Measurements from ENCODE around the gene CCDC92B. TPM values are rescaled to one million over a fixed set of nuclear protein-coding genes. Genes with fewer than 3 reads are reported as not detected.
A peak's percentile ranks its signal among the peaks of the same experiment; 100 is the strongest.
"Not testable (repeated sequence)": the region's sequence is repeated elsewhere in the genome, so short reads cannot be mapped to it uniquely, and the experiment has no call there.

CCDC92B gene
- total RNA-seq, 1 experiment from 2014 or later = 15.2 TPM

GRCh38 chr17:2786176-2786881 is 36.9 kb upstream of the CCDC92B start:
- no peaks in the 10 kb centered on the region for H3K9me3 Mint-ChIP-seq
- no peak overlapping the region for H3K4me3 Mint-ChIP-seq
- ATAC-seq (peak; percentile 97), DNase-seq (ENCODE audit: low spot score) (peak; percentile 99)
- no peaks in the 10 kb centered on the region for H3K27me3 Mint-ChIP-seq (ENCODE audit: low read depth)
- peak overlapping the region; percentile 45; the same call in 1 of the 2 replicates for H3K27ac Mint-ChIP-seq
- TF ChIP-seq, protein P1, sequence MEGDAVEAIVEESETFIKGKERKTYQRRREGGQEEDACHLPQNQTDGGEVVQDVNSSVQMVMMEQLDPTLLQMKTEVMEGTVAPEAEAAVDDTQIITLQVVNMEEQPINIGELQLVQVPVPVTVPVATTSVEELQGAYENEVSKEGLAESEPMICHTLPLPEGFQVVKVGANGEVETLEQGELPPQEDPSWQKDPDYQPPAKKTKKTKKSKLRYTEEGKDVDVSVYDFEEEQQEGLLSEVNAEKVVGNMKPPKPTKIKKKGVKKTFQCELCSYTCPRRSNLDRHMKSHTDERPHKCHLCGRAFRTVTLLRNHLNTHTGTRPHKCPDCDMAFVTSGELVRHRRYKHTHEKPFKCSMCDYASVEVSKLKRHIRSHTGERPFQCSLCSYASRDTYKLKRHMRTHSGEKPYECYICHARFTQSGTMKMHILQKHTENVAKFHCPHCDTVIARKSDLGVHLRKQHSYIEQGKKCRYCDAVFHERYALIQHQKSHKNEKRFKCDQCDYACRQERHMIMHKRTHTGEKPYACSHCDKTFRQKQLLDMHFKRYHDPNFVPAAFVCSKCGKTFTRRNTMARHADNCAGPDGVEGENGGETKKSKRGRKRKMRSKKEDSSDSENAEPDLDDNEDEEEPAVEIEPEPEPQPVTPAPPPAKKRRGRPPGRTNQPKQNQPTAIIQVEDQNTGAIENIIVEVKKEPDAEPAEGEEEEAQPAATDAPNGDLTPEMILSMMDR (IDR thresholded peaks at IDR 0.05) = peak; percentile 81
- TF ChIP-seq ETV6 (CRISPR knock-in tag; IDR thresholded peaks at IDR 0.05) (0 out of 2 replicates have a peak, but pooled peaks have one; percentile 59), FOXP4 (CRISPR knock-in tag; IDR thresholded peaks at IDR 0.05) (no peak), ATF6 (CRISPR knock-in tag; IDR thresholded peaks at IDR 0.05) (no peak), HMGXB4 (CRISPR knock-in tag; IDR thresholded peaks at IDR 0.05) (peak; percentile 76; the same call in 1 of the 2 replicates), FOXK1 (CRISPR knock-in tag; IDR thresholded peaks at IDR 0.05) (peak; percentile 59; the same call in 1 of the 2 replicates), SP1 (CRISPR knock-in tag; conservative IDR thresholded peaks at IDR 0.05) (peak; percentile 72), JUN (CRISPR knock-in tag; IDR thresholded peaks at IDR 0.05) (no peak), ERG (CRISPR knock-in tag; IDR thresholded peaks at IDR 0.05) (no peak), USF2 (CRISPR knock-in tag; IDR thresholded peaks at IDR 0.05) (0 out of 2 replicates have a peak, but pooled peaks have one; percentile 6), ZNF416 (CRISPR knock-in tag; IDR thresholded peaks at IDR 0.05) (no peak), STAT6 (CRISPR knock-in tag; conservative IDR thresholded peaks at IDR 0.05; ENCODE audit: low read depth) (no peak), ZNF396 (CRISPR knock-in tag; IDR thresholded peaks at IDR 0.05; ENCODE audit: borderline replicate concordance) (no peak)
- TF ChIP-seq, protein P2, sequence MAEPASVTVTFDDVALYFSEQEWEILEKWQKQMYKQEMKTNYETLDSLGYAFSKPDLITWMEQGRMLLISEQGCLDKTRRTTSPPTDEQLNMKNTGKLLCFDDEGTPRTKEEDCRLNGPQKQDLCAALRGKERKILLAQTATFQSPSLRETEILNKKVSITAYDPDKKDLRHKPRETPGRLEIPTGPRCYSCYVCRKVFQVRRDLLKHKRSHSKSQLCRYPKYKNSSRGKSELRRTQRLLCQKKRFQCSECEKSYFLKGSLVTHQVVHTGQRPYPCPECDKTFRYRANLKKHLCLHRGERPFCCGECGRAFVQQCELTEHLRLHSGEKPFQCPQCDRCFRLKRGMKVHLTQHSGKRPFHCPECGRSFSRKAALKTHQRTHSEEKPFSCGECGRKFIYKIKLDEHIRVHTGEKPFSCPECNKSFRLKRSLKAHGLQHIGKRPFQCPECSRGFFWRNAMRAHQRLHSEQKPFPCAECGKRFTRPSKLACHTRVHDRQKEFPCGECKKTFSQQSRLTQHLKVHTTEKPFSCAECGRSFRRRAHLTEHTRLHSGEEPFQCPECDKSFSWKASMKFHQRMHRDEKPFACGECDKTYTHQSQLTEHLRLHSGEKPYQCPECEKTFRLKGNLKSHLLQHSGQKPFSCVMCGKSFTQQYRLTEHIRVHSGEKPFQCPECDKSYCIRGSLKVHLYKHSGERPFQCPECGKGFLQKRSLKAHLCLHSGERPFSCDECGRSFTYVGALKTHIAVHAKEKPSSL (CRISPR knock-in tag; conservative IDR thresholded peaks at IDR 0.05) = no peak
- H3K4me1 Mint-ChIP-seq = peaks cover 4% of the 10 kb centered on the region
- POLR2A ChIA-PET = interaction anchor here (0.5 to 1.1 kb wide), 6 partner anchors 52 to 468 kb away, joined by 3 to 8 read pairs (median 3); no protein-coding TSS in a partner anchor
- H3K36me3 Mint-ChIP-seq = no peaks in the 10 kb centered on the region
- CTCF ChIA-PET = interaction anchor here (0.6 to 3.5 kb wide), 36 partner anchors 10 to 229 kb away, joined by 3 to 70 read pairs (median 5); partner anchors contain the start of genes CCDC92B and RAP1GAP2

DNA sequence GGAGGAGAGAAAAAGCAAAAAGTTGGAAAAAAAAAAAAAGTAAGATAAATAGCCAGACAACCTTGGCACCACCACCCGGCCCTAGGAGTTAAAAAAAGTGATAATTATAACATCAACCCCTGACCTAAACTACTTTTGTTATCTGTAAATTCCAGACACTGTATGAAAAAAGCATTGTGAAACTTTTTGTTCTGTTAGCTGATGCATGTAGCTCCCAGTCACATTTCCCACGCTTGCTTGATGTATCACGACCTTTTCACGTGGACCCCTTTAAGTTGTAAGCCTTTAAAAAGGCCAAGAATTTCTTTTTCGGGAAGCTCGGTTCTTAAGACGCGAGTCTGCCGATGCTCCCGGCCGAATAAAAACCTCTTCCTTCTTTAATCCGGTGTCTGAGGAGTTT is 35.9 kb upstream of the CCDC92B start:
- ATAC-seq; H3K36me3 Mint-ChIP-seq; H3K27me3 Mint-ChIP-seq (ENCODE audit: low read depth); H3K4me1 Mint-ChIP-seq; DNase-seq (ENCODE audit: low spot score); H3K9me3 Mint-ChIP-seq; H3K4me3 Mint-ChIP-seq: not testable (repeated sequence)
- H3K27ac Mint-ChIP-seq = peak overlapping the region; percentile 68
- CTCF ChIA-PET = interaction anchor here (0.6 to 3.5 kb wide), 25 partner anchors 9 to 228 kb away, joined by 3 to 70 read pairs (median 7); partner anchors contain the start of genes CCDC92B and RAP1GAP2
- POLR2A ChIA-PET = interaction anchor here (1.1 kb wide), 1 partner anchor 61 kb away, joined by 3 read pairs; no protein-coding TSS in a partner anchor

Data from WTC11 (cell line).